Posterior vena cava (tissue), 2 donors: ENCODE measurements around the gene PIK3CB. TPM values are rescaled to one million over a fixed set of nuclear protein-coding genes. Genes with fewer than 3 reads are reported as not detected.
"Not testable (repeated sequence)": the region's sequence is repeated elsewhere in the genome, so short reads cannot be mapped to it uniquely, and the experiment has no call there.

Source experiments
- DNase-seq: peaks from one replicate; pipeline ENCODE4 v3.0.0-alpha.2; 2020; ENCODE audit warnings: low spot score
- intact Hi-C, 2 donors: fragments of 100-400 bp; cut with DNase I; formaldehyde crosslinking; loops; one replicate each; pipeline versions ENCODE4 v1.14.1 to v1.14.2; 2022 to 2023
- total RNA-seq, 2 donors: library from RNA; stranded (reverse); fragmentation: NEBNext Ultra II Directional; extraction: Animal tissue kit (Norgen Biotek cat#: 25700); gene quantifications; one replicate each; pipeline ENCODE4 v1.2.1, GENCODE V29; 2021
- donor health status: DM: yes; HTN: yes; CAD: no.
- donor health status: DM: yes; HTN: yes; CAD: no.

PIK3CB gene
- total RNA-seq, 2 donors from 2014 or later, result 15.4 to 21.1 TPM

DNA sequence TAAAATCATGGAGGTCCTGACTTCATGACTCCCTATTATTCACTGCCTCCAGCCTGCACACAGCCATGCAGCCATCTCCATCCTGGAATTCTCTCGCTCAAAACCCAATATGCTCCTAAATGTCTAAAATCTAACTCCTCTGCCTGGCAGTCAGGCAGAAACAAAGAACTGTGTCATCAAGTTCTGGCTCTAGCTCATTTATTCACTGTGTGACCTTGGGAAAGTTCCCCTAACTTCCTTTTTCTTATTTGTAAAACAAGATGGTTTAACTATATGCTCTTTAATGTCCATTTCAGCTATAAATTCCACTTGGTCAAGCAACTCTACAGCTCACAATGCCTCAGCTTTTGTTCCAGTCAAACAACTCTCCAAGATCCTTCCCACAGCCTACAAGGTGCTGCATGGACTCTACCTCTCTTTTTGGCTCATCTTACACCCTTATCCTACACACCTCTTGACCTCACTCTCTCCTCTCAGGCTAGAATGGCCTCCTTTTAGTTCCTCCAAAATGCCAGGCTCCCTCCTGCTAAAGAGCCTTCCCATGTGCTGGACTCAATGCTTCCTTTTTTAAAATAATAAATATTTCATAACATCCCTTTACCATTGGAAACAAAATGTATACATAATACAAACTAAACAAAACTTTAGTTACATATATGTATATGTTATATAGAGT is 16.4 kb downstream of the PIK3CB start:
- intact Hi-C loops, result no loop called here

DNA sequence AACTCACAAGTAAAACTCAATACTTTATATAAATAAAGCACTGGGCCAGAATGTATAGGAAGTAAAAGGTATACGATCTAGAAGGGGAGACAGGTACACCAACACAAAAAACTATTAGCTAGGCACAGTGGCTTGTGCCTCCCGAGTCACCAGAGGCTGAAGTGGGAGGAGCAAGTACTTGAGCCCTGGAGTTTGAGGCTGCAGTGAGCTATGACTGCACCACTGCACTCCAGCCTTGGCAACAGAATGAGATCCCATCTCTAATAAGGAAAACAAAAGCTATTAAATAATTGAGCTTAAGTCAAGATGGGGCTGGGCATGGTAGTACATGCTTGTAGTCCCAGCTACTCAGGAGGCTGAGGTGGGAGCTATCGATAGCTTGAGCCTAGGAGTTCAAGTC is 17.0 kb downstream of the PIK3CB start:
- intact Hi-C loops, result no loop called here

More for the DNA sequence above, 16.4 kb downstream of the PIK3CB start:
- no peak for DNase-seq

DNA sequence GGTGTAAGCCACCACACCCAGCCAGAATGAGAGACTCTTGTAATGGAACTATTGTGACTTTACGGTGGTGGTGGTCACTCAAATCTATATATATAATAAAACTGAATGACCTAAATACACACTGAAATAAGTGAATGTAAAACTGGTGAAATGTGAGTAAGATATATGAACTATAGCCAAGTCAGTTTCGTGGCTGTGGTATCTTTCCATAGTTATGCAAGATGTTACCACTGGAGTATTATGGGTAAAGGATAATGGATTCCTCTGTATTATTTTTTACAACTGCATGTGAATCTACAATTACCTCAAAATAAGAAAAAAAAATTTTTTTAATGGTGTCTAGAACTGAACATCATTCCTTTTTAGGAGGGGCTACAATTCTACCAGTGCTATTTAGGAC is 21.9 kb downstream of the PIK3CB start:
- no peak for DNase-seq
- intact Hi-C loops, result no loop called here

More for the DNA sequence above, 17.0 kb downstream of the PIK3CB start:
- no peak for DNase-seq

DNA sequence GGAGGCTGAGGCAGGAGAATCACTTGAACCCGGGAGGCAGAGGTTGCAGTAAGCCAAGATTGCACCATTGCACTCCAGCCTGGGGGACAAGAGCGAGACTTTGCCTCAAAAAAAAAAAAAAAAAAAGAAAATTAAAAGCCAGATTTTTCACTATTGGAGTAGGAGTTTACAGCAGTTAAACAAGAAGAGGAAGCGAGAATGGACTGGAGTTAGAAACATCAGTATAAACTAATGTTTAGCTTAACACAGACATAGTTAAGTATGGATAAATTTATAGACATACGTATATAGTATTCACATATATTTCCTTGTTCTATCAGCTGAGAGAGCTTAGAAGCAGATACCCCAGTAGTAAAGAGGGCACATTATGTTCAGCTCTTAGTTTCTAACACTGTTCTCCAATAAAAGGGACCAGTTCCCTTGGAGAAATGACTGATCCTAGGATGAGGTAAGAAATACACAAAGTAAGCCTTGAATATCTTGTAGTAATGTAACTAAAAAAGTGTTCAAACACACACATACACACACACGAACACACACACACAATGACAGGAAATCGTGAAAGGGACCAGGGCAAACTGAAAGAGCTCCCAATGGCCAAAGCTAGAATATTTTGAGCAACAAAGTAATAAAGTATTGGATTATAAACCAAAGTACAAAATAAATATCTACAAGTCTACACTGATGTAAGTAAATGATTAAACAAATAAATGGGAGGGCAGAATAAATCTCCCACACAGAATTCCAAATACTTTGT is 25.1 kb downstream of the PIK3CB start:
- intact Hi-C loops, result no loop called here

DNA sequence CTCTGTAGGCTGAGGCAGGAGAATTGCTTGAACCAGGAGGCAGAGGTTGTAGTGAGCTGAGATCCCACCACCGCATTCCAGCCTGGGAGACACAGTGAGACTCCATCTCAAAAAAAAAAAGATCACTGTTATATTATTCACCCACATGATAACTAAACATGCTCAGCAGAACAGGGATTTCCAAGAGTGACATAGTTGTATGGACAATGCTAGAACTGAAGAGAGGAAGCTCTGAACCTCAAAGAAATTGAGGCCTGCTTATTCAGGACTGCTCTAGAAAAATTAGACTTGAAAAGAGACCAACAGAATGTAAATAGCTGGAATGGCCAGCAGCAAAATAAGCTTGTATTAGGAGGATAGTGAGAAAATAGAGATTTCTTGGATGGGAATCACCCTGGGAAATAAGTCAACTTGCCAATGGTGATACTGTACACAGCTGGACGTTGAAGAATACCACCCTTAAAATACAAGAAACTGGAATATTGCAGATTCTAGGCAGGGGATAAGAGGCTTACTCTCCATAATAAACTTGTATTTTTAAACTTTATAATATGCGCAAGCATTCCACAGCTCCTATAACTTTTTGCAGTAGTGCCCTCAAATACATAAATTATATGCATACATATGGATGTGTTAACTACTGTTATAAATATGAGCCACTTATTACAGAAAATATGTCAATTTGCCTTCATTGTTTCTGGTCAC is 28.2 kb downstream of the PIK3CB start:
- DNase-seq, result no peak
- intact Hi-C loops, result no loop called here

More for the DNA sequence above, 25.1 kb downstream of the PIK3CB start:
- no peak for DNase-seq

DNA sequence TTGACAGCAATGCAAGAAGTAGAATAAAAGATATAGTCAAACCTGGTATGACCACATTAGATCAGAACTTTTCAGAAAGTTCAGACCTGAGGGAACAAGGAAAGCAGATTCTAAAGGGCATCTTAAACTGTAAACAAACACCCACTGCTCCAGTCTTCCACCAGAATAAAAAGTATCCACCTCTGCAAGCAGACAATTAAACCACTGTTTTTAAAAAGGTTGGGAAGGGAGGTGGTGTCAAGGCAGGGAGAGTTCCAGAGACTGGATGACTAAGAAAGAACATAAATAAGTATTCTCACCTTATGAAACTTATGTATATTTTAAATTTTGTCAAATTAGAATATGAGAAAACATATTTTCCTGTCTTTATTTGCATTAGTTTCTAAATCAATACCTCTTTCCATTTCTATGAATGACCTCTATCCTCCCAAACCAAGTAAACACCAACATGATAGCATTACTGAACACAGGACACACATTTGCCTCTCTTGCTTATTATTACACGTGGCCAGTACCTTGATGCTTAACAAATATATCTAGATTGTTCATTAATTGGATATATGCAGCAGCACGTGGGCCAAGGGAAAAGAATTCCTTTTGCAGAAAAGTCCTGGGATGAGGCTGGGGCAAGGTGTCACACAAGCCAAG is 31.6 kb downstream of the PIK3CB start:
- DNase-seq, result no peak
- intact Hi-C loops, result no loop called here

DNA sequence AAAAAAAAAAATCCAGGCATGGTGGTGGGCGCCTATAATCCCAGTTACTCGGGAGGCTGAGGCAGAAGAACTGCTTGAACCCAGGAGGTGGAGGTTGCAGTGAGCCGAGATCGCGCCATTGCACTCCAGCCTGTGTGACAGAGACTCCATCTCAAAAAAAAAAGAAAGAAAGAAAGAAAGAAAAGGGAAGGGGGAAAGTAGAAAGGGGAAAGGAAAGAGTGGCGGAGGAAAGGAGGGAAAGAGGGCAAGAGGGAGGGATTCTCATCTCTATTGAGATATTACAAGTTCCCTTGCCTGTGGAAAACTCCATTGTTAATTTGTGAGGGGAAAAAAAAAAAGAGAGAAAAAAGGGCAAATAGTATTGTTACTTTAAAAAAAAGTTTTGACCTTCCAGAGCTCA is 32.5 kb downstream of the PIK3CB start:
- intact Hi-C loops, DNase-seq: not testable (repeated sequence)

DNA sequence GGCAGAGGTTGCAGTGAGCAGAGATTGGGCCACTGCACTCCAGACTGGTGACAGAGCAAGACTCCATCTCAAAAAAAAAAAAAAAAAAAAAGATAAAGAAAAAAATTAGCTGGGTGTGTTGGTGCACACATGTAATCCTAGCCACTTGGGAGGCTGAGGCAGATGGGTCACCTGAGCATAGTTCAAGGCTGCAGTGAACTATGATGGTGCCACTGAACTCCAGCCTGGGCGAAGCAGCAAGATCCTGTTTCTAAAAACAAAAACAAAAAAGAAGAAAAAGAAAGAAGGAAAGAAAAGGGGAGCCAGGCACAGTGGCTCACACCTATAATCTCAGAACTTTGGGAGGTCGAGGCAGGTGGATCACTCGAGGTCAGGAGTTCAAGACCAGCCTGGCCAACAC is 32.9 kb downstream of the PIK3CB start:
- intact Hi-C loops, result no loop called here
- DNase-seq, result no peak

DNA sequence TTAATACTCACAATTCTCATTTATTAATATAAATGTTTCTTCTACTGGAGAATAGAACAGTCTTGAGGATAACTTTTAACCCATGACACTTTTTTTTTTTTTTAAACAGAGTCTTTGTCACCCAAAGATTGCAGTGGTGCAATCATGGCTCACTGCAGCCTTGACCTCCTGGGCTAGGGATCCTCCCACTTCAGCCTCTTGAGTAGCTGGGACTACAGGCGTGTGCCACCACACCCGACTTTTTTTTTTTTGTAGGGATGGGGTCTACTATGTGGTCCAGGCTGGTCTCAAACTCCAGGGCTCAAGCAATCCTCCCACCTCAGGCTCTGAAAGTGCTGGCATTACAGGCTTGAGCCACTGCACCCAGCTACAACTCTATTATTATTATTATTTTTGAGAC is 34.5 kb downstream of the PIK3CB start:
- intact Hi-C loops, result no loop called here
- no peak for DNase-seq

DNA sequence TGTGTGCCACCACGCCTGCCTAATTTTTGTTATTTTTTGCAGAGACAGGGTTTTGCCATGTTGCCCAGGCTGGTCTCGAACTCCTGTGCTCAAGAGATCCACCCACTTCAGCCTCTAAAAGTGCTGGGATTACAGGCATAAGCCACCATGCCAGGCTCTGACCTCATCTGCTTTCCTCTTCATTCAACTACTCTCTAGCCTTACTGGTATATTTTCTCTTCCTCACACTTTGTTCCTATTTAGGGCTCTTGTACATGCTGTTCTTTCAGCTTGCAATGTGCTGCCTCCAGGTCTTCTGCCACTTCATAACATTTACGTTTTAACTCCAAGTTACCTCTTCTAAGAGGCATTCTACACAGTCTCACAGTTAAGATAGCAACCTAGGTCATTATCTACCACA is 34.9 kb downstream of the PIK3CB start:
- DNase-seq, result no peak
- intact Hi-C loops, result no loop called here

DNA sequence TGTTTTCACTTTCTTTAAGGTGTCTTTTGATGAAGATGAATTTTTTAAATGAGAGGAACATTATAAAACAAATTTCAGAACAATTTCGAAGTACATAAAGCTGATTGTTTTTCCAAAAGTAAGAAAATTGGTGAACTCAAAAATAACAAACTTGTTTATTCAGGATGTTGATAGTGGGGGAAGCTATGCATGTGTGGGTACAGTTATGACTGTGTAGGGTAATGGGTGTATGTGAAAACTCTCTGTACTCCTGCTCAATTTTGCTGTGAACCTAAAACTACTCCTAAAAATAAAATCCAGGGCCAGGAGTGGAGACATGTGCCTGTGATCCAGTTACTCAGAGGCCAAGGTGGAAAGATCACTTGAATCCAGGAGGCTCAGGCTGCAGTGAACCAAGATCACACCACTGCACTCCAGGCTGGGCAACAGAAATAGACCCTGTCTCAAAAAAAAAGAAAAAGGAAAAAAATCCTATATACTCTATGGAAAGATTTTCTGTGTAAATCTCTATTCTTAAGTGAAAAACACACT is 37.2 kb downstream of the PIK3CB start:
- DNase-seq, result no peak
- intact Hi-C loops, result no loop called here

DNA sequence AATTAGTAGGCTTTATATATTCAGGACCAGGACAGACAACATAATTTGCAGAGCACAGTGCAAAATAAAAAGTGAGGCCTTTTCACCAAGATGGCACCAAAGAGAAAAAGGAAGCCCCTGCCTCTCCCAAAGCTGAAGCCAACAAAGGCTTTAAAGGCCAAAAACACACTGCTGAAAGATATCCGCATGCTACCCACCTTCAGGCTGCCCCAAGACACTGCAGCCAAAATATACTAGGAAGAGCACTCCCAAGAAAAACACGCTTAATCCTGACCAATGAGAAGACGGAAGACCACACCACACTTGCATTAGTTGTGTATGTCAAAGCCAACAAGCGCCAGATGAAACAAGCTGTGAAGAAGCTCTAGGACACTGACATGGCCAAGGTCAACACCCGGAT is 38.0 kb downstream of the PIK3CB start:
- intact Hi-C loops, result no loop called here
- no peak for DNase-seq

DNA sequence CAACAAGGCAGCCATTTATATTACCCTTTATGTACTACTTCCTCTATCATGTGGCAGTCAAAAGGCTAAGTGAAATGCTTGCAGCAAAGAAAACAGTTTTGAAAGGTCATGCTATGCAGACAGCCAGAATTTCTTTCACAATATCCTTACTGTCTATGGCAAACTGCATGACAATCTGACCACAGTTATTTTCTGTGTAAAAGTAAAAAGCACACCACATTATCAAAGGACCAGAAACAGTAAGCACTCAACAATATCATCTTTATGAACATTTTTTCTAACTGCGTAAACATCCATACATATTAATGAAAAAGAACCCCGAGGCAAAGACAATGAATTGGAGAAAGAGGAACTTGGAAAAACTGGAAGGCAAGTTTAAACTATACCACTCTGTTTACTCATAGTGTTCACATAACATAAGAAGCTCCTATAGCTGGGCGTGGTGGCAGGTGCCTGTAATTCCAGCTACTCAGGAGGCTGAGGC is 47.9 kb downstream of the PIK3CB start:
- no peak for DNase-seq
- intact Hi-C loops, result no loop called here

DNA sequence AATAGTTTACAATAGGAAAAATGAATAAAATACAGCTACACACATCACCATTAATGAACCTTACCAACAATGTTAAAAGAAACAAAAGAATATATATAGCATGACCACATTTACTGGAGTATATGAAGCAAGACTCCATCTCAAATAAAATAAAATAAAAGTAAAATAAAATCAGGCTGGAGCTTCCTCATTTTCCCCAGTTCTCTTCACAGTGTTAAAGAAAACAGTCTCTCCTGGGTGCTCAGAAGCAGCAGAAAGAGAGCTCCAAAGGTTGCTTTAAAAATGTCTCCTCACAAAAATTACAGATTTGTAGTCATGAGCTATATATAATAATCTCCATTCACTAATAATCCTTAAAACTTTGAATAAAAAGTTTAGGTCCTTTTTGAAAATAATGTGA is 48.8 kb downstream of the PIK3CB start:
- no peak for DNase-seq
- intact Hi-C loops, result no loop called here

DNA sequence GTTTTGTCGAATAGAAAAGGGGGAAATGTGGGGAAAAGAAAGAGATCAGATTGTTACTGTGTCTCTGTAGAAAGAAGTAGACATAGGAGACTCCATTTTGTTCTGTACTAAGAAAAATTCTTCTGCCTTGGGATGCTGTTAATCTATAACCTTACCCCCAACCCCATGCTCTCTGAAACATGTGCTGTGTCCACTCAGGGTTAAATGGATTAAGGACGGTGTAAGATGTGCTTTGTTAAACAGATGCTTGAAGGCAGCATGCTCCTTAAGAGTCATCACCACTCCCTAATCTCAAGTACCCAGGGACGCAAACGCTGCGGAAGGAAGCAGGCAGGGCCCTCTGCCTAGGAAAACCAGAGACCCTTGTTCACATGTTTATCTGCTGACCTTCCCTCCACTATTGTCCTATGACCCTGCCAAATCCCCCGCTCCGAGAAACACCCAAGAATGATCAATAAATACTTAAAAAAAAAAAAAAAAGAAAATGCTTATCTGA is 49.3 kb downstream of the PIK3CB start:
- DNase-seq, intact Hi-C loops: not testable (repeated sequence)

DNA sequence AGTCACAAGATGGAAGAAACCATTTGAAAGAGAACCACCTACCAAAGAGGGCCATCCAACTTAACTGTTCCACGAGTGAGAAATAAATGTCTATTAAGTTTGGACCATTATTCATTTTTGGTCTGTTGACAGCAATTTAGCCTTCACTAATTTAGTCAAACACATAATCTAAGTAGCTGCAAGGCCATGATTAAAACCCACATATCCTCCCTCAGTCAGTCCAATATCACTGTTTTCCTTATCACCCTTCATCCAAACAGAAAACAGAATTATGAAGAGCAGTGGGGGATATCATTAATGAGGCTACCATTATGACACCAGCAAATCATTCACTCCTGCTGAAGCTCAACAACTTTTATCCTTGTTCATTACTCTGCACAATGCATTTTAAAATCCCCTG is 52.0 kb downstream of the PIK3CB start:
- DNase-seq, result no peak
- intact Hi-C loops, result loop anchor here in 1 of 2 donors (2.0 kb wide), 1 partner anchor 78 kb away; no protein-coding TSS in a partner anchor

DNA sequence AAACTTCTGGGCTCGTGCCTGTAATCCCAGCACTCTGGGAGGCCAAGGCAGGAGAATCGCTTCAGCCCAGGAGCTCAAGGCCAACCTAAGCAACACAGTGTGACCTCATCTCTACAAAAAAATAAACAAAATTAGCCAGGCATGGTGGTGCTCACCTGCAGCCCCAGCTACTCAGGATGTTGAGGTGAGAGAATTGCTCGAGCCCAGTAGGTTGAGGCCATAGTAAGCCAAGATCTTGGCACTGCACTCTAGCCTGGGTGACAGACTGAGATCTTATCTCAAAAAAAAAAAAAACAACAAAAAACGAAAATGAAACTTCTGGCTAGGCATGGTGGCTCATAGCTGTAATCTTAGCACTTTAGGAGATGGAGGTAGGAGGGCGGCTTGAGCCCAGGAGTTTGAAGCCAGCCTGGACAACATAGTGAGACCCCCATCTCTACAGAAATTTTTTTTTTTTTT is 53.7 kb downstream of the PIK3CB start:
- intact Hi-C loops, result no loop called here
- DNase-seq, result no peak

DNA sequence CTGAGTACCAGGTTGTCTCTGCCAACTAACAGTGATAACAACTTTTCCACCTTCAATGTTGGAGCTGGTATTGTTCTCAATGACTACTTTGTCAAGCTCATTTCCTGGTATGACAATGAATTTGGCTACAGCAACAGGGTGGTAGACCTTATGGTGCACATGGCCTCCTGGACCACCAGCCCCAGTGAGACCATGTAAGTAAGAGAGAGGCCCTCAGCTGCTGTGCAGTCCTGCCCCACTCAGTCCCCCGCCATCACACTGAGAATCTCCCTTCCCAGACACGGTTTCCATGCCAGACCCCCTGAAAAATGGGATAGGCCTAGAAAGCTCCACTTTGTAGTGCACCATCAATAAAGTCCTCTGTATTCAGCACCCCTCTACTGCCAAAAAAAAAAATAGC is 56.1 kb downstream of the PIK3CB start:
- intact Hi-C loops, result no loop called here
- DNase-seq, result no peak

DNA sequence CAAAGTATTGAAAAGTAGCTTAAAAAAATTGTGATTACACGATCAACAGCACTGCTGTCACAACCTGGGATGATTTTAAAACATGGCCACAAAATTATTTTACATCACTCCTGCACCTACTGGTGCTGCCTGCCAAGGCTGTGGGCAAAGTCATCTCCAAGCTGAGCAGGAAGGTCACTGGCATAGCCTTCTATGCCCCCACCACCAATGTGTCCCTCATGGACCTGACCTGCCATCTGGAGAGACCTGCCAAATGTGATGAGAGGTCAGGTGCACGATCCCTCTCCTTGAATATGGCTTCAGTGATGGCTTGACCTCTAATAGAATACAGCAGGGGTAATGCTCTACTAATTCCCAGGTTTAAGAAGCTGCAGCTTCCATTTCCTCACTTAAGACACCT is 57.8 kb downstream of the PIK3CB start:
- DNase-seq, result no peak
- intact Hi-C loops, result no loop called here
